GM18511 (cell line): Measurements from ENCODE around the gene OTOL1.

Experiments used
- ATAC-seq: cut with Tn5 transposase; IDR thresholded peaks from one replicate; pipeline ENCODE4 v1.9.1; 2021; ENCODE audit warnings: mild to moderate bottlenecking, moderate library complexity; ENCODE audit not compliant: unreplicated experiment

OTOL1 gene

DNA sequence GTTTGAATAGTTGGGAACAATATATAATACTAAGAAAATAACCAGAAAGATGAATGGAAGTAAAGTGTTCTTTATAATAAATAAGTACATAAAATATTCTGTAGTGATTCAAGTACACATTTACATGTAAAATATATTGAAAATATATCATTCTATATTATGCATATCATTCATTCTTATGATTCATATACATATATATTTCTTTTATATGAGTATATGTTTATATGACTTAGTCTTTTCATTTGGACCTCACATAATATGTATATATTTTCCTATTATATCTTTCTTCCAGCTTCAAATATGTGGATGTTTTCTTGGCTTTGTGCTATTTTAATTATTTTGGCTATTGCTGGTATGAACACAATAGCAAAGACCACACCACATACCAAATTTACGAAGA, at the start of gene OTOL1:
OTOL1 (plus strand) TSS at position 301 of the 400 bp plus-strand sequence; CDS start at position 301, 0 bp downstream.
- ATAC-seq, result no peak

- no peak for ATAC-seq
Measured at GRCh38 chr3:161449785-161450184, 46.8 kb upstream of the OTOL1 start.

- no peak for ATAC-seq
Measured at GRCh38 chr3:161452179-161452578, 44.4 kb upstream of the OTOL1 start.

DNA sequence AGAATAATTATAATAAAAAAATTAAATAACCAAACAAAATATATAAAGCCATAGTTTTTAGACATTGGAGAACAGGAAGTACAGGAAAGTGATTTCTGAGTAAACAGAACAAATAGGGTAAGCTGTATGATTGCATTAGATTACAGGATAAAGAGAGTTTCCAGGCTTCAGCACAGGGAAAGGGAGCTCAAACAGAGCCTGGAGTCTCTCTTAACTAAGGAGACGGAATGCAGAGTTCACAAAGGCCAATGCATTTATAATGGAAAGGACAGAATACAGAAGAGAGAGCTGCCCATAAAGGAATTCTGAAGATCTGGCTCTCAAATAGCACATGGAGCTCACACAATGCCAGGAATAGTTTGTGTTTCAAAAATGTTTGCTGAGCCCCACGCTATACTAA, 42.0 kb upstream of the OTOL1 start:
- ATAC-seq, result no peak

DNA sequence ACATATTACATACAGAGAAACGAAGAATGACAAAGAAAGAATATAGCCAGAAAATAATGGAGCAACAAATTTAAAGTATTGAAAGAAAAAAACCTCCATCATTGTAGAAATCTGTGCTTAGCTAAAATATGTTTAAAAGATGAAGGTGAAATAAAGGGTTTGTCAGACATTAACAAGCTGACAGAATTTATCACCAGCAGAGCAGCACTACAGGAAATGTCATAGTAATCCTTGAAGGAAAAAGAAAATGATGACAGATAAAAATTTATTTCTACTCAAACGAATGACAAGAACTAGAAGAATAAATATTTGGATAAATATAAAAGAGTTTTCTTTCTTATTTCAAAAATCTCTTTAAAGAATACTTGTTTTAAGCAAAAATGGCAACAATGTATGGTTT, 40.6 kb upstream of the OTOL1 start:
- no peak for ATAC-seq

DNA sequence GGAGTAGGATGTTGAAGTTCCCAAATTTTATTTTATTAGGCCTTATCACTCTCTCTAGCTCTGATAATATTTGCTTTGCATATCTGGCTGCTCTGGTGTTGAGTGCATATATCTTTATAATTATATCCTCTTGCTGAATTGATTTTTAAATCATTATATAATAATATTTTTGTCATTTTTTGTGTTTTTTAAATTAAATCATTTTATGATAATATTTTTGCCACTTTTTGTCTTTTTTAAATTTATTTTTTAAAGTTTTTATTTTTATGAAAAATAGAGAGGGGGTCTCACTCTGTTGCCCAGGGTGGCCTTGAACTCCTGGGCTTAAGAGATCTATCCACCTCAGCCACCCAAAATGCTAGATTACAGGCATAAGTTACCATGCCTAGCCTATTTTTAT, 34.5 kb upstream of the OTOL1 start:
- ATAC-seq, result no peak

GRCh38 chr3:161471211-161471610, 25.4 kb upstream of the OTOL1 start:
- no peak for ATAC-seq

- ATAC-seq, result peak; percentile 45
Measured at GRCh38 chr3:161474139-161474538, 22.5 kb upstream of the OTOL1 start.

DNA sequence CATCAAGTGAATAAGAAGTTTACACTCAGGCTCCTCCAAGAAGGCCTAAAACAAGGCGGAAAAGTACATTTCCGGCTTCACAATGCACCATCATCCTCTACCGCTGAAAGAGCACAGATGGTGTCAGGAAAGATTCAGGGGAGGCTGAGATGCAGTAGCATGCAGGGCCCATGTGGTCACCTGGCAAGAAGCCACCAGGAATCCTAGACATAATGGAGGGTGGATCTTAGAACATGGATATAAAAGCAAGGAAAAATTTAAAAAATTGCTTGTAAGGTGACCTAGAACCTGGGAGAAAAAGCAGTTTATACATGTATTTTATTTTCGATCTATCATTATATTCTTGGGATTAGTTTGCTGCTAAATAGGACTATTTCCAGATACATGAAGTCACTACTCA, 21.9 kb upstream of the OTOL1 start:
- ATAC-seq, result no peak

DNA sequence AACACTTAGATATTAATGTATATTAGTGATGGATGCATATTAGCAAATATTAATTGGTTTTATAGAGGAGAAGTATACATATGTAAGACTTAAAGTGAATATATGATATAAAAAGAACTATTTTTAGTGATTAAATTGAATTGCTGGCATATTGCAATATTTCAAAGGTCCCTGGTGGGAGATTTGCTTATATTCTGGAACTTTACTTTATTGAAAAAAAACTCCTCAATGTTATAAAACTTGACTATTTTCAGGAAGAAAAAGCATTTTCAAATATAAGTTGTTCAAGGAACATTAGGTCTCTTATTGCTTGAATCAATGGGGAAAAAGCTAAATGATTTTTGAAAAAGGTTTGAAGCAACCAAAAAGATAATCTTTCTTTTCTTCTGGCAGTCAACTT, 21.4 kb upstream of the OTOL1 start:
- ATAC-seq, result no peak

DNA sequence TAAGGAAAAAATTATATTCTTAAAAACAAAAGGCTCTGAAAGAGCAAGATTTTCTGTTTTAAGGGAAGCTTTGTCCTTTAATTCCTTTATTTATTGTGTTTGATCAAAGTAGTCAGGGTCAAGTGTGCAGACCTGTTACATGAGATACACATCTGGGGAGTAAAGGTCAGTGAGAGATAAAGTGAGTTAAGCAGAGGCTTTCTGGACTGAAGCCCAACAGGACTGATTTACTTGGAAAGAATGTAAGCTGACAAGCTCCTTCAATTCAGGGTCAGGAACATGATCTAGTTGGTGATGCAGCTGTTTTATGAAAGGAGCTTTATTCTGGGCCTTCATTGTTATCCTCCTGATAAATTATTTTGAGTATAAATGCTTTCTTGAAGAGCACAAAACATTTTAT, 20.7 kb upstream of the OTOL1 start:
- ATAC-seq, result no peak

GRCh38 chr3:161484226-161484625, 12.4 kb upstream of the OTOL1 start:
- no peak for ATAC-seq

- peak; percentile 47 for ATAC-seq
Measured at GRCh38 chr3:161488284-161488683, 8.3 kb upstream of the OTOL1 start.

GRCh38 chr3:161489395-161489794, 7.2 kb upstream of the OTOL1 start:
- peak; percentile 95 for ATAC-seq

DNA sequence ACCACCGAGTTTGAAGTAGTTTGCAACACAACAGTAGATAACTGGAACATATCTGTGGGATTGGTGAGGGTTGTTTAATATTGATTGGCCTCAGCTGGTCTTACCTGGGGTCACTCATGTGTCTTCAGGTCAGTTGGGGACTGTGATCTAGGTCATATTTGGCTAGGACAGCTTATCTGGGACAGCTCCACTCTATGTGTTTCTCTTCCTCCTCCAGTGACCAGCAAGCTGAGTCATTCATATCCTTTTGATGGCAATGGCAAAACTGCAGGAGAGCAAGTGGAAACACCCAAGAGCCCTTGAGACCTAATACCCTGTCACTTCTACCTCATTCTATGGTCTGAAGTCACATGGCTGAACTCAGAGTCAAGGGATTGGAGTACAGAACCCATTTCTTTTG, 5.8 kb upstream of the OTOL1 start:
- peak; percentile 55 for ATAC-seq

DNA sequence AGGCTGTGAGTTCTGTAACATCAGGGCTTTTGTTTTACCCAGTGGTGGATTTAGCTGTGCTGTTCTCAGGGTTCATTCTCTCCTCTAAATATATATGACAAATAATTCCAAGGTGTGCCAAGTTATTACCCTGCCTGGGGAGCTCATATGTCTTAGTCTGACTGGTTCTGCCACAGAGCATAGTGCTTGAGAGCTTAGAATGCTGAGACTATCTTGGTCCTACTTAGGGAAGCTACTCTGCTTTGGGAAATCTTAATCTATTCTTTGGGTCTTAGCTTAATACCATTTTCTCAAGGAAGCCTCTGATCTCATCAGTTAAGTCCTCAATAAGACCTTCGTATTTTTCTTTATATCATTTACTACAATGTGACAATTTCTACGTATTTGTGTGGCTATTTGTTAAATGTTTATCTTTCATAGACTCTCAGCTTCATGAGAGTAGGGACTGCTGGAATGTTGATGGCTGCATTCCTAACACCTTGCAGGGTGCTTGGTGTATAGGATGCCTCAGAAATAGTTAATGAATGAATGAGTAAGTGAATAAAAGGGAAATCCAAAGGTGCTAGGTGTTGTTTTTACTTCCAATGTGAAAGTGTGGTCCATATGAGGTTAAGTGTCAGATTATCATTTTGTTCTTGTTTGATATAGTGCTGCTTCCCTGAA, 1.8 kb downstream of the OTOL1 start:
- ATAC-seq, result no peak

GRCh38 chr3:161500068-161500796, 3.6 kb downstream of the OTOL1 start:
- ATAC-seq, result no peak

- ATAC-seq, result no peak
Measured at GRCh38 chr3:161503271-161503670, 6.7 kb downstream of the OTOL1 start.

- ATAC-seq, result peak; percentile 91
Measured at GRCh38 chr3:161508852-161509477, 12.4 kb downstream of the OTOL1 start.

GRCh38 chr3:161510510-161511260, 14.1 kb downstream of the OTOL1 start:
- ATAC-seq, result no peak

GRCh38 chr3:161523916-161524315, 27.3 kb downstream of the OTOL1 start:
- ATAC-seq, result no peak
